ENCODE results near the gene LYST.

Gene LYST

GRCh38 chr1:235883261-235883927 lies 16.7 kb upstream of the LYST start:
- DNase-seq (ENCODE audit: low spot score), result no peak

- no peak for DNase-seq (ENCODE audit: low spot score)
Observed at GRCh38 chr1:235882816-235883215, 16.1 kb upstream of the LYST start.

- no peak for DNase-seq (ENCODE audit: low spot score)
Observed at GRCh38 chr1:235881930-235882700, 15.4 kb upstream of the LYST start.

GRCh38 chr1:235878082-235878811 lies 11.5 kb upstream of the LYST start:
- peak; percentile 31 for DNase-seq (ENCODE audit: low spot score)

GRCh38 chr1:235876402-235876841 lies 9.7 kb upstream of the LYST start:
- no peak for DNase-seq (ENCODE audit: low spot score)

GRCh38 chr1:235875036-235875597 lies 8.4 kb upstream of the LYST start:
- no peak for DNase-seq (ENCODE audit: low spot score)

GRCh38 chr1:235874261-235874660 lies 7.6 kb upstream of the LYST start:
- no peak for DNase-seq (ENCODE audit: low spot score)

GRCh38 chr1:235873571-235873970 lies 6.9 kb upstream of the LYST start:
- no peak for DNase-seq (ENCODE audit: low spot score)

- DNase-seq (ENCODE audit: low spot score), result no peak
Observed at GRCh38 chr1:235873045-235873444, 6.3 kb upstream of the LYST start.

GRCh38 chr1:235872270-235872669 lies 5.6 kb upstream of the LYST start:
- no peak for DNase-seq (ENCODE audit: low spot score)

GRCh38 chr1:235867903-235868469 lies 1.3 kb upstream of the LYST start:
- no peak for DNase-seq (ENCODE audit: low spot score)

GRCh38 chr1:235866913-235867845 lies 473 bp upstream of the LYST start:
- peak; percentile 88 for DNase-seq (ENCODE audit: low spot score)

GRCh38 chr1:235865565-235866204 lies 1.0 kb downstream of the LYST start:
- no peak for DNase-seq (ENCODE audit: low spot score)

GRCh38 chr1:235864931-235865525 lies 1.7 kb downstream of the LYST start:
- no peak for DNase-seq (ENCODE audit: low spot score)

GRCh38 chr1:235864469-235864868 lies 2.2 kb downstream of the LYST start:
- DNase-seq (ENCODE audit: low spot score), result no peak

- no peak for DNase-seq (ENCODE audit: low spot score)
Observed at GRCh38 chr1:235863699-235864093, 3.0 kb downstream of the LYST start.

- DNase-seq (ENCODE audit: low spot score), result no peak
Observed at GRCh38 chr1:235861857-235862256, 4.8 kb downstream of the LYST start.

- DNase-seq (ENCODE audit: low spot score), result no peak
Observed at GRCh38 chr1:235860829-235861228, 5.9 kb downstream of the LYST start.

- no peak for DNase-seq (ENCODE audit: low spot score)
Observed at GRCh38 chr1:235859789-235860188, 6.9 kb downstream of the LYST start.

GRCh38 chr1:235858766-235859165 lies 7.9 kb downstream of the LYST start:
- no peak for DNase-seq (ENCODE audit: low spot score)

Measured in kidney capillary endothelial cell (primary cell).